ENCODE results near the gene BRSK2. TPM values are rescaled to one million over a fixed set of nuclear protein-coding genes. Genes with fewer than 3 reads are reported as not detected.

Gene BRSK2
- total and polyA plus RNA-seq, 4 donors = 0.55 to 1.0 (median 0.62) TPM

GRCh38 chr11:1395773-1396374, 6.1 kb downstream of the BRSK2 start:
- H3K4me1 ChIP-seq (ENCODE audit: control insufficient read depth in 1 of 2, insufficient read depth in 2 of 2, low read length in 2 of 2) = no peaks in the 10 kb centered on the region
- 86 to 87% methylated on average over 19 of the region's 19 CpGs for WGBS, 2 donors
- H3K4me3 ChIP-seq (ENCODE audit: low read length in 2 of 2) = no peak overlapping the region
- no peak overlapping the region for H3K27ac ChIP-seq (ENCODE audit: low read depth in 1 of 2, low read length in 2 of 2)
- intact Hi-C loops (cut with DNase I) = loop anchor here in 1 of 2 donors (10.0 kb wide), 1 partner anchor 139 kb away; no protein-coding TSS in a partner anchor
- peak in 1 of 2 donors; percentile 30 for DNase-seq
- ATAC-seq (ENCODE audit: low FRiP score) = no peak
- no peaks in the 10 kb centered on the region for H3K36me3 ChIP-seq (ENCODE audit: control insufficient read depth in 1 of 2, insufficient read depth in 2 of 2, low read length in 1 of 2)
- H3K27me3 ChIP-seq (ENCODE audit: control insufficient read depth in 1 of 2, insufficient read depth in 2 of 2, low read length in 1 of 2) = no peaks in the 10 kb centered on the region
- no peaks in the 10 kb centered on the region for H3K9me3 ChIP-seq (ENCODE audit: control insufficient read depth, low read length)

GRCh38 chr11:1396375-1396841, 6.7 kb downstream of the BRSK2 start:
- no peak for ATAC-seq (ENCODE audit: low FRiP score)
- intact Hi-C loops (cut with DNase I) = loop anchor here in 1 of 2 donors (10.0 kb wide), 1 partner anchor 138 kb away; no protein-coding TSS in a partner anchor
- WGBS, 2 donors = 93 to 95% methylated on average over 20 of the region's 20 CpGs

GRCh38 chr11:1397146-1397861, 7.6 kb downstream of the BRSK2 start:
- peak in 1 of 2 donors; percentile 34 for DNase-seq
- H3K4me3 ChIP-seq (ENCODE audit: low read length in 2 of 2) = no peak overlapping the region
- H3K27me3 ChIP-seq (ENCODE audit: control insufficient read depth in 1 of 2, insufficient read depth in 2 of 2, low read length in 1 of 2) = no peaks in the 10 kb centered on the region
- H3K4me1 ChIP-seq (ENCODE audit: control insufficient read depth in 1 of 2, insufficient read depth in 2 of 2, low read length in 2 of 2) = no peaks in the 10 kb centered on the region
- H3K36me3 ChIP-seq (ENCODE audit: control insufficient read depth in 1 of 2, insufficient read depth in 2 of 2, low read length in 1 of 2) = no peaks in the 10 kb centered on the region
- intact Hi-C loops (cut with DNase I) = loop anchor here in 1 of 2 donors (10.0 kb wide), 1 partner anchor 137 kb away; no protein-coding TSS in a partner anchor
- no peaks in the 10 kb centered on the region for H3K9me3 ChIP-seq (ENCODE audit: control insufficient read depth, low read length)
- ATAC-seq (ENCODE audit: low FRiP score) = no peak
- no peak overlapping the region for H3K27ac ChIP-seq (ENCODE audit: low read depth in 1 of 2, low read length in 2 of 2)
- WGBS, 2 donors = 79 to 84% methylated on average over 19 of the region's 19 CpGs

More at GRCh38 chr11:1396375-1396841, 6.7 kb downstream of the BRSK2 start:
- Histone ChIP-seq H3K9me3 (ENCODE audit: control insufficient read depth, low read length) (no peaks in the 10 kb centered on the region), H3K27me3 (ENCODE audit: control insufficient read depth in 1 of 2, insufficient read depth in 2 of 2, low read length in 1 of 2) (no peaks in the 10 kb centered on the region), H3K4me3 (ENCODE audit: low read length in 2 of 2) (no peak overlapping the region), H3K36me3 (ENCODE audit: control insufficient read depth in 1 of 2, insufficient read depth in 2 of 2, low read length in 1 of 2) (no peaks in the 10 kb centered on the region), H3K27ac (ENCODE audit: low read depth in 1 of 2, low read length in 2 of 2) (no peak overlapping the region), H3K4me1 (ENCODE audit: control insufficient read depth in 1 of 2, insufficient read depth in 2 of 2, low read length in 2 of 2) (no peaks in the 10 kb centered on the region)
- DNase-seq = peak in 1 of 2 donors; percentile 44

GRCh38 chr11:1397862-1398527, 8.3 kb downstream of the BRSK2 start:
- WGBS, 2 donors = 81 to 87% methylated on average over 21 to 22 of the region's 22 CpGs
- Histone ChIP-seq H3K4me3 (ENCODE audit: low read length in 2 of 2) (no peak overlapping the region), H3K36me3 (ENCODE audit: control insufficient read depth in 1 of 2, insufficient read depth in 2 of 2, low read length in 1 of 2) (no peaks in the 10 kb centered on the region), H3K27ac (ENCODE audit: low read depth in 1 of 2, low read length in 2 of 2) (no peak overlapping the region), H3K27me3 (ENCODE audit: control insufficient read depth in 1 of 2, insufficient read depth in 2 of 2, low read length in 1 of 2) (no peaks in the 10 kb centered on the region), H3K9me3 (ENCODE audit: control insufficient read depth, low read length) (no peaks in the 10 kb centered on the region), H3K4me1 (ENCODE audit: control insufficient read depth in 1 of 2, insufficient read depth in 2 of 2, low read length in 2 of 2) (no peaks in the 10 kb centered on the region)
- intact Hi-C loops (cut with DNase I) = loop anchor here in 1 of 2 donors (10.0 kb wide), 1 partner anchor 137 kb away; no protein-coding TSS in a partner anchor
- peak in 1 of 2 donors; percentile 41 for DNase-seq
- no peak for ATAC-seq (ENCODE audit: low FRiP score)

GRCh38 chr11:1398528-1399235, 8.9 kb downstream of the BRSK2 start:
- Histone ChIP-seq H3K4me1 (ENCODE audit: control insufficient read depth in 1 of 2, insufficient read depth in 2 of 2, low read length in 2 of 2) (no peaks in the 10 kb centered on the region), H3K27ac (ENCODE audit: low read depth in 1 of 2, low read length in 2 of 2) (no peak overlapping the region)

GRCh38 chr11:1399386-1400316, 9.9 kb downstream of the BRSK2 start:
- Histone ChIP-seq H3K36me3 (ENCODE audit: control insufficient read depth in 1 of 2, insufficient read depth in 2 of 2, low read length in 1 of 2) (no peaks in the 10 kb centered on the region), H3K27ac (ENCODE audit: low read depth in 1 of 2, low read length in 2 of 2) (no peak overlapping the region), H3K27me3 (ENCODE audit: control insufficient read depth in 1 of 2, insufficient read depth in 2 of 2, low read length in 1 of 2) (no peaks in the 10 kb centered on the region), H3K4me3 (ENCODE audit: low read length in 2 of 2) (no peak overlapping the region), H3K9me3 (ENCODE audit: control insufficient read depth, low read length) (no peaks in the 10 kb centered on the region), H3K4me1 (ENCODE audit: control insufficient read depth in 1 of 2, insufficient read depth in 2 of 2, low read length in 2 of 2) (no peaks in the 10 kb centered on the region)
- DNase-seq = peak in 1 of 2 donors; percentile 32
- no peak for ATAC-seq (ENCODE audit: low FRiP score)
- WGBS, 2 donors = 23 to 31% methylated on average over 29 to 34 of the region's 34 CpGs
- intact Hi-C loops (cut with DNase I) = loop anchor here in 1 of 2 donors (10.0 kb wide), 1 partner anchor 135 kb away; no protein-coding TSS in a partner anchor

More at GRCh38 chr11:1398528-1399235, 8.9 kb downstream of the BRSK2 start:
- intact Hi-C loops (cut with DNase I) = loop anchor here in 1 of 2 donors (10.0 kb wide), 1 partner anchor 136 kb away; no protein-coding TSS in a partner anchor
- 57 to 62% methylated on average over 23 of the region's 23 CpGs for WGBS, 2 donors
- Histone ChIP-seq H3K9me3 (ENCODE audit: control insufficient read depth, low read length) (no peaks in the 10 kb centered on the region), H3K27me3 (ENCODE audit: control insufficient read depth in 1 of 2, insufficient read depth in 2 of 2, low read length in 1 of 2) (no peaks in the 10 kb centered on the region), H3K4me3 (ENCODE audit: low read length in 2 of 2) (no peak overlapping the region), H3K36me3 (ENCODE audit: control insufficient read depth in 1 of 2, insufficient read depth in 2 of 2, low read length in 1 of 2) (no peaks in the 10 kb centered on the region)
- no peak for ATAC-seq (ENCODE audit: low FRiP score)
- DNase-seq = peak in 1 of 2 donors; percentile 26

GRCh38 chr11:1400317-1401170, 10.8 kb downstream of the BRSK2 start:
- 58 to 64% methylated on average over 27 to 30 of the region's 30 CpGs for WGBS, 2 donors
- intact Hi-C loops (cut with DNase I) = no loop called here
- Histone ChIP-seq H3K4me1 (ENCODE audit: control insufficient read depth in 1 of 2, insufficient read depth in 2 of 2, low read length in 2 of 2) (no peaks in the 10 kb centered on the region), H3K9me3 (ENCODE audit: control insufficient read depth, low read length) (no peaks in the 10 kb centered on the region), H3K36me3 (ENCODE audit: control insufficient read depth in 1 of 2, insufficient read depth in 2 of 2, low read length in 1 of 2) (no peaks in the 10 kb centered on the region), H3K4me3 (ENCODE audit: low read length in 2 of 2) (no peak overlapping the region), H3K27ac (ENCODE audit: low read depth in 1 of 2, low read length in 2 of 2) (no peak overlapping the region), H3K27me3 (ENCODE audit: control insufficient read depth in 1 of 2, insufficient read depth in 2 of 2, low read length in 1 of 2) (no peaks in the 10 kb centered on the region)
- ATAC-seq (ENCODE audit: low FRiP score) (no peak), DNase-seq (peak in 1 of 2 donors; percentile 34)

Data from aorta (tissue), 5 donors.